ENCODE results near the gene DHRSX. TPM values are rescaled to one million over a fixed set of nuclear protein-coding genes. Genes with fewer than 3 reads are reported as not detected.

DHRSX gene
- polyA plus RNA-seq, 2 of the 4 experiments (the other 2 are of a cell fraction): 32.1 to 56.3 TPM

DNA sequence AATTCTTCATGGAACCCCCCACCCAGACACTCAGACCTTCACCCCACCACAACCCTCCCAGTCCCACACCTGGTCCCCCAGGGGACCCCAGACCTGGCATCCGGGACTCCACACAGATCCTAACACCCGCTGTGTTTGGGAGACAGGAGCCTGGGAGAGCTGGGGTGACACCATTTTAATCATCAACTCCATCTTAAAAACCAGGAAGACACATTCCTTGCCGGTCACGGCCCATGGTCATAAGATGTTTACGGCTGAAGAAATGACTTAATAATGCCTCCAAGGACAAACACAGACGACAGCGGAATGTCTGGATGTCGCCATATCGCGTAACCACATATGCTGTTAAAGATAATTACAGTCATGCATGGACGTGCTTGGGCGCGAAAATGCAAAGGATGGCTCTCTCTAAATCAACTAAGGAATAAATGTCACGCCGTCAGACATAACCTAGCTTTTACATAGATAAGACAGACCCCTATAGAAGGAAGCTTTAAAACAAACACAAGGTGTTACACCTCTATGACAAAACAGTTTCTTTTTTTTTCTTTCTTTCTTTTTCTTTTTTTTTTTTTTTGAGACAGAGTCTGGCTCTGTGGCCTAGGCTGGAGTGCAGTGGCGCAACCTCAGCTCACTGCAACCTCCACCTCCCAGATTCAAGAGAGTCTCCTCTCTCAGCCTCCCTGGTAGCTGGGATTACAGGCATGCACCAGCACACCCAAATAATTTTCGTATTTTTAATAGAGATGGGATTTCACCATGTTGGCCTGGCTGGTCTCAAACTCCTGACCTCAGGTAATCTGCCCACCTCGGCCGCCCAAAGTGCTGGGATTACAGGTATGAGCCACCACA lies 2.1 kb upstream of the DHRSX start:
- H3K27ac ChIP-seq: peak overlapping the region; percentile 96 to 100
- ChIA-PET CTCF (no interaction called here), POLR2A (no interaction called here)
- FAIRE-seq (no peak), ATAC-seq (peak; percentile 30 to 46; a peak in 5 of 6 replicates), DNase-seq (ENCODE audit: low read depth in 1 of 2, low spot score in 1 of 2) (peak; percentile 25 to 89)
- WGBS (ENCODE audit: missing lambda C conversion rate): 42% methylated on average over 19 of the region's 19 CpGs
- no peak overlapping the region for H3K4me3 ChIP-seq
- H3K4me2 ChIP-seq: peak overlapping the region; percentile 81
- TF ChIP-seq RNF2 (IDR thresholded peaks at IDR 0.05; ENCODE audit: borderline replicate concordance, low read depth): no peak
- peak; percentile 98 for TF ChIP-seq EHF (CRISPR knock-in tag; IDR thresholded peaks at IDR 0.05)
- TF ChIP-seq, protein P1, sequence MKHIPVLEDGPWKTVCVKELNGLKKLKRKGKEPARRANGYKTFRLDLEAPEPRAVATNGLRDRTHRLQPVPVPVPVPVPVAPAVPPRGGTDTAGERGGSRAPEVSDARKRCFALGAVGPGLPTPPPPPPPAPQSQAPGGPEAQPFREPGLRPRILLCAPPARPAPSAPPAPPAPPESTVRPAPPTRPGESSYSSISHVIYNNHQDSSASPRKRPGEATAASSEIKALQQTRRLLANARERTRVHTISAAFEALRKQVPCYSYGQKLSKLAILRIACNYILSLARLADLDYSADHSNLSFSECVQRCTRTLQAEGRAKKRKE (CRISPR knock-in tag; IDR thresholded peaks at IDR 0.05; ENCODE audit: low read depth): peak; percentile 97
- no peak for TF ChIP-seq SREBF2 (IDR thresholded peaks at IDR 0.05)
- TF ChIP-seq HEYL (CRISPR knock-in tag; IDR thresholded peaks at IDR 0.05): peak; percentile 98
- TF ChIP-seq CEBPB (IDR thresholded peaks at IDR 0.05): peak in 1 of 2 experiments; percentile 18; a peak in 1 of 4 replicates
- TF ChIP-seq FOSL2 (IDR thresholded peaks at IDR 0.05): no peak
- peak; percentile 68 for TF ChIP-seq FOSL2 (CRISPR knock-in tag; IDR thresholded peaks at IDR 0.05)
- TF ChIP-seq HOXB13 (CRISPR knock-in tag; IDR thresholded peaks at IDR 0.05; ENCODE audit: low read depth): peak; percentile 93
- peak; percentile 94 for TF ChIP-seq TP53 (CRISPR knock-in tag; IDR thresholded peaks at IDR 0.05)
- peak; percentile 88; the same call in 1 of the 2 replicates for TF ChIP-seq FOXS1 (CRISPR knock-in tag; IDR thresholded peaks at IDR 0.05)
- peak; percentile 78 for TF ChIP-seq NPAS2 (CRISPR knock-in tag; IDR thresholded peaks at IDR 0.05; ENCODE audit: borderline replicate concordance)
- no peak for TF ChIP-seq RAD21 (conservative IDR thresholded peaks at IDR 0.05 in 1 of 2, IDR thresholded peaks at IDR 0.05 in 1 of 2)
- no peak for TF ChIP-seq ESRRA (IDR thresholded peaks at IDR 0.05; ENCODE audit: borderline replicate concordance, low read length)
- no peak for TF ChIP-seq MAZ (IDR thresholded peaks at IDR 0.05; ENCODE audit: borderline replicate concordance, low read depth, low read length)
- TF ChIP-seq MYC (IDR thresholded peaks at IDR 0.05; ENCODE audit: borderline replicate concordance, low read length): no peak
- TF ChIP-seq RARB (CRISPR knock-in tag; IDR thresholded peaks at IDR 0.05): peak; percentile 76; the same call in 1 of the 2 replicates
- peak; percentile 98 for TF ChIP-seq ZSCAN20 (CRISPR knock-in tag; IDR thresholded peaks at IDR 0.05)
- TF ChIP-seq JUN (IDR thresholded peaks at IDR 0.05): no peak
- TF ChIP-seq EP300 (IDR thresholded peaks at IDR 0.05): peak; percentile 25 to 74; a peak in 3 of 5 replicates
- TF ChIP-seq HDAC2 (IDR thresholded peaks at IDR 0.05): no peak
- peak; percentile 82; the same call in 1 of the 2 replicates for TF ChIP-seq HMGXB4 (CRISPR knock-in tag; IDR thresholded peaks at IDR 0.05; ENCODE audit: borderline replicate concordance)
- peak; percentile 69; the same call in 1 of the 2 replicates for TF ChIP-seq GATA3 (IDR thresholded peaks at IDR 0.05; ENCODE audit: borderline replicate concordance)
- TF ChIP-seq CHD2 (IDR thresholded peaks at IDR 0.05; ENCODE audit: low read length, partially characterized antibody): no peak
- TF ChIP-seq POLR2AphosphoS2 (conservative IDR thresholded peaks at IDR 0.05; ENCODE audit: low read length): no peak
- peak; percentile 88 for TF ChIP-seq HOXB5 (CRISPR knock-in tag; IDR thresholded peaks at IDR 0.05)
- TF ChIP-seq ZNF302 (CRISPR knock-in tag; IDR thresholded peaks at IDR 0.05): peak; percentile 82; the same call in 1 of the 2 replicates
- peaks cover 34% of the 10 kb centered on the region for H3K4me1 ChIP-seq
- no peaks in the 10 kb centered on the region for H3K9me3 ChIP-seq

Data from A549 (cell line).